LNCaP clone FGC (cell line): Measurements from ENCODE around the gene PLAAT3.

Experiments used
- DNase-seq: peaks from one replicate; pipeline ENCODE4 v3.0.0-alpha.2; 2011; ENCODE audit warnings: low read depth
- H3K4me3 ChIP-seq: 2 replicates; pipeline ENCODE4 v1.5.1; 2011; ENCODE audit warnings: mild to moderate bottlenecking, low read depth, low read length, control low read depth
- CTCF ChIP-seq: IDR thresholded peaks from 2 replicates; pipeline ENCODE4 v1.5.1; 2012; ENCODE audit warnings: mild to moderate bottlenecking; ENCODE audit not compliant: control insufficient read depth, insufficient read depth; ENCODE audit errors: extremely low read depth

The PLAAT3 gene

GRCh38 chr11:63616953-63617352, 2.7 kb upstream of the PLAAT3 start:
- no peak for TF ChIP-seq CTCF
- DNase-seq = no peak
- H3K4me3 ChIP-seq = no peak overlapping the region

- peak overlapping the region; percentile 62 for H3K4me3 ChIP-seq
- no peak for TF ChIP-seq CTCF
- DNase-seq = no peak
Measured at GRCh38 chr11:63613517-63614135, 607 bp downstream of the PLAAT3 start.

- no peak overlapping the region for H3K4me3 ChIP-seq
- no peak for DNase-seq
- no peak for TF ChIP-seq CTCF
Measured at GRCh38 chr11:63612181-63612580, 2.1 kb downstream of the PLAAT3 start.

GRCh38 chr11:63611395-63611747, 2.9 kb downstream of the PLAAT3 start:
- H3K4me3 ChIP-seq = no peak overlapping the region
- no peak for DNase-seq
- TF ChIP-seq CTCF = no peak

- no peak overlapping the region for H3K4me3 ChIP-seq
- no peak for DNase-seq
- TF ChIP-seq CTCF = no peak
Measured at GRCh38 chr11:63610604-63611394, 3.4 kb downstream of the PLAAT3 start.

- H3K4me3 ChIP-seq = no peak overlapping the region
- no peak for DNase-seq
- no peak for TF ChIP-seq CTCF
Measured at GRCh38 chr11:63609971-63610580, 4.2 kb downstream of the PLAAT3 start.
